ENCODE measurements around the gene WDR1.

WDR1 gene

DNA sequence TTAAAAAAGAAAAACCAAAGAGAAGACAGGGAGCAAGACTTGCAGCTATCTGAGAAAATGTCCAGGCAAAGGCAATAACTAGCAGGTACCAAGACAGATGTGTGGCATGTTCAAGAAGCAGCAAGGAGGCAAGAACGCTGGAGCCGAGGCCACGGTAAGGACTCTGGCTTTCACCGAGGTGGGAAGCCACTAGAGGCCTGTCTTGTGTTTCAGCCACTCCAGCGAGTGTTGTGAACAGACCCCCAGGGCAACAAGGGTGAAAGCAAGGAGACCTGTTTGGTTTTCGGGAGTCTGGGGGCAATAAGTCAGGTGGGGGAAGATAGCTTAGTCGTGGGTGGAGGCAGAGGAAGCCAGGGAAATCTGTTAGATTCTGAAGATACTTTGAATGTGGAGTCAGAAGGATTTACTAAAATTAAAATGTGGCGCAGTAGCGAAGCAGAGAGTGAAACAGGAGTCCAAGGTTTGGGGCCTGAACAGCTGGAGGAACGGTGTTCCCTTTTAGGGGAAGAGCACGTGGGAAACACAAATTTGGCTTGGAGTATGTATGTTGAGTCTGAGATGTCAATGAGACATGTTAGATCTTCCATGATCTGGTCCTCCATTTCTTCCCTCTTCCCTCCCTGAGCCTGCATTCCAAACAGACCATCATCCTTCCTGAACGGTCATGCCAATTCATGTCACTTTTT is 3.1 kb downstream of the WDR1 start:
- DNase-seq = no peak

DNA sequence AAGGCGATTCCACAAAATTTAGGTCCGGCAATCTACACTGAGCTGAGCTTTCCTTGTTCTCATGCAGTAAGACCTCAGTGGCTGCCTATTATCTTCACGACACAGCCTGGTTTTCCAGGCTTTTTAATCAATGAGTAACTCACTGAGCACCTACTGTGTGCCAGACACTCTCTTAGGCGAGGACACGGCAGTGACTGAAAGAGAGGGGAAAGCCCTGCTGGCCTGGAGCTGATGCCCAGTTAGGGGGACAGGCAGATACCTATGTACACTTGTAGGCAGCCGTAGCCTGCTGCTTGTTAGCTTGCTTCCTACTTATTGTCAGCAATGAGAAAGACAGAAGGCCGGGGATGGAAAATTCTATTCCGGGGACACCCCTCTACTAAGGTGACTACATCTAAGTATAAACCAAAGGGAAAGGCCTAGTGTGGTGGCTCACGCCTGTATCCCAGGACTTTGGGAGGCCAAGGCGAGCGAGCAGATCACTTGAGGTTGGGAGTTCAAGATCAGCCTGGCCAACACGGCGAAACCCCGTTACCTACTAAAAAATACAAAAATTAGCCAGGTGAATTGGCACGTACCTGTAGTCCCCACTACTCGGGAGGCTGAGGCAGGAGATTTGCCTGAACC is 3.8 kb downstream of the WDR1 start:
- no peak for DNase-seq

DNA sequence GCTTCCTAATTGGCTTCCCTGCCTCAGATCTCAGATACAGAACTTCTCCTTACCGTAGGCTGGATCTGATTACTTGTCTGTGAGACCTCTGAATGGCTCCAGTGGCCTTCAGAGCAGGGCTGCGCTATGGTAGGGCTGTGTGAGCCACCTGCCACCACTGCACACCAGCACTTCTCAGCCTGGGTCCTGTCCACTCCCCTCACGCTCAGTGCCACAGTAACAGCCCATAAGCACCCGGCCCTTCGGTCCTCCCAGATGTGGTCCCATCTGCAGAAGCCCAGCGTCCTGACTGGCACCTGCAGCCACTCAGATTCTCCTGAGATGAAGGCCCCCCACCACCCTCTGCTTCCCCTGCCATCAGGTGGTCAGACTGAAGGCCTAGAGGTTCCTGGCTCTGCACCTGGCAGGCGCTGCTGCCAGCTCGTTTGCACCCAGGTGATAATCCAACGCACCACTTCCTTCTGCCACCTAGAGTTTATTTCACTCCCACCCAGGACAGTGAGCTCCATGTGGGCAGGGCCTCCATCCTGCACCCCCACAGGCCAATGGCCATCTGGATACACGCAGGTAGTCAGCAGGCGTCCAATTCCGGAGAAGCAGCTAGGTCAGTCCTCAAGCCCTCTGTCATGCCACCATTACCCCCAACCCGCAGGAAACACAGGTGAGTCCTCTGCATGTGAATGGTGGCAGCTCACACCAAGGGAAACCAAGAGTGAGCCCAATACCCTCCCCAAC is 5.4 kb downstream of the WDR1 start:
- no peak for DNase-seq

DNA sequence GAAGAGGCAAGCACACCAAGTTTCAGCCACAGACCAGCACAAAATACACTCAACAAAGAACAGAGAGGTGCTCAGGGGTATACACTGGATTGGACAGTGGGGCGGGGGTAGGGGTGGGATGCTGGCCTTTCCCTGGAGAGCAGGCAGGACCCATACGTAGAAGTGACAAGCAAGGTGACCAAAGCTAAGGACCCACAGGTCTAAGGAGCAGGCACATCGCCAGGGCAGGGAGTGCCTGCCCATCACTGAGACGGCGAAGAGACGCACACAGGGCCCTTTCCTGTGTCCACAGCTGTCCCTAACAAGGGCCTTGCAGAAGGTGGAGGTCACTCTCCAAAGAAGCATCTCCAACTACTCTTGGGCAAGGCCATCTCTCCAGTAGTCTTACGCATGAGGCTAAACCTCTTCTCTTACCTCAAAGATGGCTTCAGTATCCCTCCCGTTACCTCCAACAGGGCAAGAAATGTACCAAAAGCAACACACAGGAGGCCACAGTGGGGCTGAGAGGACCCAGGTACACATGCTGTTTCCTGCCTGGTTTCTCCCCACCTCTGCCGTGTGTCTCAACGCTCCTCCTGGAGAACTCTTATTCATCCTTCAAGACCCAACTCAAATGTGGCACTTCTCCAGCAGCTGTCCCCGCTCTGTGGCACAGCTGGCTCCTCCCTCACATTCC is 6.5 kb downstream of the WDR1 start:
- DNase-seq = no peak

DNA sequence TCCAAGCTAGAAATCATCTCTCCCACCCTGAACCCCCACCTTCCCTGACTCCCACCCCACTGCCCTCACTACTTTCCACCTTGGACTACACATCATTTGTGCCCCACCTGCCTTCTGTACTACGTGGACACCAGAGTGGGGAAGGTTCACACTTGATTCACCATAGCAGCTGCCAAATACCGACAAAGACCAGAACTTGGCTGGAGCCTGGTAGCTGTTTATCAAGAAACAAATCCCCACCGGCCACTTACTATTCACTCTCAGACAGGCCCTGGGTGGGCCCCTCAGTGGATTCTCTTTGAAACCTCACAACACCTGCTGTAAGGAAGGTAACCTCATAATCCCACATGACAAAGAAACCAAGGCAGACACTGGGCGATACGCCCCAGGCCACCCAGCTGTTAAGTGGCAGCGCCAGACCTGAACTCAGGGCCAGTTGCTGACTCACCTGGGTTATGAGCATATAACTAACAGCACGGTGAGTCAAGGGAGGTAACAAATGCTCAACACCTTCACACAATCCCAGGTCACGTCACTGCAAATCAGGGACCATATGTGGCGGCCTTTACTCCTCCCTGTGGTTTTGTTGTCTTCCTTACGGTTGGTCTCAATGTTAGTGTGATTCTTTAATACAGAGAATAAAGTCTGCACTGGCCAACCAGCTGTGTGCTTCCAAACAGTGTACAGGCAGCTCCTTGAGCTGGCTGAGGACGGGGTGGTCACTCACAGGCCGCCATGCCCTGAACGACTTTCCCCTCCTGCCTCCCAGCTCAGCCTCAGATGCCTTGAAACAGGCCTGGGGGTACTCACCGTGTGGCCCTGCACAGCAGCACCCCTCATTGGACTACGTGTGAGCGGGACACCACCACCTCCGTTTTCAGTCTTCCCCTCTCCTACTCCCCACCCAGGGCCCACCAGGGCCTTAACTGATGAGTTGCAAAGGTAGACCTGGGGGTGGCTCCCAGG is 7.5 kb downstream of the WDR1 start:
- DNase-seq = no peak

DNA sequence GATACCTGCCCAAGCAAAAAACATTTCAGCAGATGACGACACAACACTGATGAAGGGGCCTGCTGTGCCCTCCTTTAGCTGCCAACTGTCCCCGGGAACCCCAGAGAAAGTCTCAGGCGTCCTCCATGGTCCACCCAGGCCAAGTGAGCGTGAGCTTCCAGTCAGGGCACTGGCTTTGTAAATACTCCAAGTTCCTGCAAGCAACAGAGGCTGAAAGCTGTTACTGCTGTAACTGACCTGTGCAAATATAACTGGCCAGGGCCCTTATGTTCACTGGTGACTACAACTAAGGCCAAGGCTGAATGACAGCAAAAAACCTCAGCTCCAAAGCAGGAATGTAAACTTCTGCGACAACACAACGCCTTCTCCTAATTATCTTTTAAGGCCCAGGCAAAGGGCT is 8.2 kb downstream of the WDR1 start:
- no peak for DNase-seq

DNA sequence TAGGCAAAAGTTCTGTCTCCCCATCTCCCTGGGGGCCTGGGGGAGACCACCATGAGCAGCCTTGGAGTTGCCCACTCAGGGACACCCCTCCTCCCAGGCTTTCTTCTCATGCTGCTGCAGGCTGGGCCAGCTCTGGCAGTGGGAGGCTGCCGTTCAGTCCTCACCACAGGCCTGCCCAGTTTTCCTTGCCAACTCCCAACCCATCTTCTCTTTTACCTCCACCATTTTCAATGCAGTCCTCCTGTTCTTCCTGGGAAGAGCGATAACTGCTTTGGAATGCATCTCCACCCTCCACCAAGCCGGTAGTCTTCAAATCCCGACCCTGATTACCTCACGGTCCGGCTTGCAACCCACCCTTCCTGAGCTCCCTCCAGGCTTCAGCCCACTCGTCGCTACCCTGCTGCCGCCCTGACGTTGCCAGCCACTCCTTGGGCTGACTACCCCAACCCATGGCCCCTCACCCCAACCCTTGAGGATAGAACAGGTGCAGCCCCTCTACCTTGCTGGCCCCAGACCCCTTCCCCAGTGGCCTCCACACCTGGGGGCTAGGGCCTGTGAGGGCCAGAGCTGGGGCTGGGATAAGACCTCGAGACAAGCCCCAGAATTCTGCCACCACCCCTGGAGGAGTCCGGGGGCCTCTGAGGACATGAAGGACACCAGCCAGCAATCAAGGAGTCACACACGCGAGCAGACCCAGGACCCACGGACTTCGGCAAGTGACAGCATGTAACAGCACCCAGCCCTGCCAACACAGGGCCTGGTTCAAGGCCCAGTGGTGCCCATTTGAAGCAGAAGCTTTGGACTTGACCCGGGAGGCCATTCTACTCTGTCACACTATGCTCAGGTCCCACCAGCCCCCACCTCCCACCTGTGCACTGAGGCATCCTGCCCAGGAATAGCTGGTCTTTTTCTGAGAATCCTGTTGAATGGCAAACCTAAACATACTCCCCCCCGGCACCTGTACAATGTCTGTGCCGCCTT is 9.2 kb downstream of the WDR1 start:
- DNase-seq = no peak

DNA sequence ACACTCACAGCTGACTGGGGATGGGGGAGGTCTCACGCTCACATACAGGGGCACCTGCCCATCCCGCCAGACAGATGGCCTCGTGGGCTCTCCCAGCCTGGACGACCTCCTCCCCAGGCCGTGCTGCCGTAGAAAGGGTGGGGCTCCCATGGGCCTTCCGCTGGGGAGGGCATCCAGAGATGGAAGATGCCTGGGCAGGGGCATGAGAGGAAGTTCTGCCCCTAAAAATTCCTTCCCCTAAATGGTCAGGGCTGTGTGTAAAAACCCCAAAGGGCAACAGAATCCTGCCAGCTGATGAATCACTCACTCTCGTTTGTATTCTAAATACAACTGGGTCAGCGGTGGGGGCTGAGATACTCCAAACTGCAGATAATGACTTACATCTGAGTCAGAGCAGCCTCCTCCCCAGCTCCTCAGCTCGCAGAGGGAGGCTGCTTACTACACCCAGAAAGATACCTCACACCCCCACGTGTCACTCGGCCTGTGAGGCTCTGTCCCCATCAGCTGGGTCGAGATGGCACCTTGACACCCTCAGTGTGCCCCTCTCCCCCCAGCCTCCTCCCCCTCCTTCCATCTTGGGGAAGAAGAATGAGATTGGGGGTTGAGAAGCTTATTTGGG is 10.1 kb downstream of the WDR1 start:
- peak; percentile 76 for DNase-seq

DNA sequence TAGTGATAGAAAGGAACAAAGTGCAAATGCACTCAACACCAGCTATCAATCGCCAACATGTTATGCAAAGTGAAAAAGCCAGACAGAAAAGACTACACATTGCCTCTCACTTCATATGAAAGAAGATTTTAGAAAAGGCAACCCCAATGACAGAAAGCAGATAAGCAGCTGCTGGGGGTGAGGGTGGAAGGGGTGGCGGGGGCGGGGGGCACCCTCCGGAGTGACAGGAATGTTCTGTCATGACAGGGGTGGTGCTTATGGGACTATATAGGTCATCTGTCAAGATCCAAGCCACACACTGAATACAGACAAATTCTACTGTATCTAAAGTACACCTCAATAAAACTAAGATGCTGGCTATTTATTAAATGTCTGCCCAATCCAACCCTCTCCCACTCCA is 10.7 kb downstream of the WDR1 start:
- DNase-seq = no peak

DNA sequence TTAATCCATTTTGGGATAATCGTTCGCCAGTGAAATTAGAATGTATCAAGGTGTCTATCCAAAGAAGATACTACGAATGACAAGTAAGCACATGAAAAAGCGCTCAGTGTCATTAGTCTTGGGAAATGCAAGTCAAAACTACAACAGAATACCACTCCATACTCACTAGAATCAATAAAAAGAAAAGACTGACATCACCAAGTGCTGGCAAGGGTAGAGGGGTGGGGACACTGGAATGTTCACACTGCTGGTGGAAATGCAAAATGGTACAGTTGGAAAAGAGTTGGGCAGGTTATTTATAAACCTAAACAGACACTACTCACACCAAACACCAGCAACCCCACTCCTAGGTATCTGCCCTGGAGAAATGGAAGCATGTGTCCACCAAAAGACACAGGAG is 11.2 kb downstream of the WDR1 start:
- no peak for DNase-seq

DNA sequence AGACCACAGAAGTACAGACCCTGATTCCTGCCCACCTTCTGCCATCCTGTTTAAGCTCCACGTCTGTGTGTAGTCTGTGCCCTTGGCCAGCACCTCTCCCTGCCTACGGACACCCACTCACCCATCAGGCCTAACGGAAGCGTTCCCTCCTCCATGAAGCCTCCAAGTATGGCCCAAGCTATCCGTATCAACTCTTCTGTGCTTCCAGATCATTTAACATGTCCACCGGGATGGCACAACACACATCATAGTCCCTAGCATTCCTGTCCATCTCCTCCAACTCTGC is 11.7 kb downstream of the WDR1 start:
- DNase-seq = no peak

DNA sequence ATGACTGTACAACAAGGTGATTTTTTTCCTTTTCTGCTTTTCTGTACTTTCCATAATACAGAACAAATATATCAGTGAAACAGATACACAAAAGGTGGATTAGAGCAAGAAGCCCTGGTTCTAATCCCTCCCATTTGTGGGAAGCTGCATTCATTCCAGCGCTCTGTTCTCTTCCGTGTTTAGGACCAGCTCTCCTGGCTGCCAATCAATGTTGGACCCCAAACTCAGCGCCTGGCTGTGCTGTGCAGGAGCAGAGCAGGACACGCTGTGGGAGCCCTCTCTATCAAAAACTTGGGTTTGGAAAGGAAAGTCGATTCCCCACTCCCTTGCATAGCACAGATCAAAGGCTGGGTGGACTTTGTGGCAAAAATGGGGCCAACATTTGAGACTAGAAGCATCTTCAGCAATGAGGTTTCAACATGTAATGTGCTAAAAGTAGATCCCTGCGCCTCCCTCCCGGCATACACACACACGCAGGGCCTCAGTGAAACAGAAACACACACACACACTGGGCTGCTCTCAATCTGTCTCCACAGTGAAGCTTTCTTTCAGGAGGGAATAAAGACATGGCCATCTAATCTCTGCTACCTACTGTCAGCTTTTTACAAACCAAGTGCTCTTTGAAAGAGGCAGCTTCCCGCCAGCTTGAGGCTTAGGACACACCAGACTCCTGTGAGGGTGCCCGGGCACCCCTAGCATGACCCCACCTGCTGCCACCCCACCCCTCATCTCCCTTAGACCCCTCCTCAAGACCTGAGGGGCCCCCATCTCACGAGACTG is 12.2 kb downstream of the WDR1 start:
- no peak for DNase-seq

DNA sequence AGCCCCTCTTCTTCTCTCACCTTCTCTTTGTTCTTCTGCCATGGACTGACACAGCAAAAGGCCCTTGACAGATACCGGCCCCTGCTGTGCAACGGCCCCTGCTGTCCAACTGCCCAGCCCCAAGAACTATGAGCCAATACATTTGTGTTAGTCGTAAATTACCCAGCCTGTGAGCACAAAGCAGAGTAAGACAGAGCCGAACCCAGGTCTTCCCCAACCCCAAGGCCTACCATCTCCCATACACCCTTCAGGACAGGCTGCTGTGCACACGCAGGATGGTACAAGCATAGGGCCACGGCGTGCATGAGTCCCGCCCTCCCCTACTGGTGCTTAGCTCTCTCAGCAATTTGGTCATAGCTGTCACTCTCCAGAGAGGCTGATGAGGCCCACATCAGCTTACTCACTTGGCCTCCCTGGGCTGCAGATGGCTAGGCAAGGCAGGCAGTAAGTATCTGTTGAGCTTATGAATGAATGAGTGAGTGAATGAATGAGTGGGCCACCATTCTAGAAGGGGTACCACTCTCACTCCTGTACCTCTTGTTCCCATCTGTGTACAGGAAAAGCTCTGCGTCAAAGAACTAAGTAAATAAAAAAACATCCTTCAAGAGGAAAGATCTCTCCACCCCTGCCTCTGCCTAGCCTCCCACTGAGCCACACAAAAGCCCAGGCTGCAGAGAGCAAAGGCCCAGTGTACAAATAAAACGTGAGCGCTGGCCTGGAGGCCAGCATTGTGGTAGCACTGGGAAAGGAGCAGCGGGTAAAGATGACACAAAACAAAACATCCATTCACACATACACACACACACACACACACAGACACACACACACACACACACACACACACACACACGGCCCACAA is 13.9 kb downstream of the WDR1 start:
- no peak for DNase-seq

DNA sequence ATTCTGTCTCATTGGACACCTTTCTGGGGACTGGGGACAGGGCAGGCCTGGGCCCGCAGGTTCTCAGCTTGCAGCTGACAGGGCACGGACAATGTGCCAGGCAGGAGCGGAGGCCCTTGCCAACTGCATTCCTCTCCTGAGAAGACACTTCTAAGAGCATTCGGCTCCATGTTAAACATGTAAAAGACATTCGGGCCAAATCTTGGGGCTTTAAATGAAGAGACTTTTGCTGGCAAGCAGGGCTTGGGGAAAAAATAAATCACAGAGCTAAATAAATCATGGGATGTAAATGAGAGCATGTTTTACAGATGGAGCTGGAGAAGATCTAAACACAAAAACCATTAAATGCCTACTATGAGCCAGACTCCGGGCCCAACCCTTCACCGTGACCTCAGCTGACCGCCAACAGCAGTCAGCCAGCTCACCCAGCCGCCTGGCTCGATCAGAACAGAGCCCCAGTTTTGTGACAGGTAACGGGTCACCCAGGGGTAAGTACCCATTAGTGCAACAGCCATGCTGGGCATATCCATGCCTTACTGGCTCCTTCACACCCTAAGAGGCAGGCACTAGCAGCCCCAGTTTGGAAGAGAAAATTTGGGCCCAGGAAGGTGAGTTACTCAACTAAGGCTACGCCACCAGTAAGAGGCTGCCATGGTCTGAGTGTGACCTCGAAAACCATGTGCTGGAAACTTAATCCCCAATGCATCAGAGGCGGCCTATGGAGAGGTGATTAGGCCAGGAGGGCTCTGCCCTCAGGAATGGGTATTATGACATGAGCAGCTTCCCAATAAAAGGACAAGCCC is 14.7 kb downstream of the WDR1 start:
- no peak for DNase-seq

DNA sequence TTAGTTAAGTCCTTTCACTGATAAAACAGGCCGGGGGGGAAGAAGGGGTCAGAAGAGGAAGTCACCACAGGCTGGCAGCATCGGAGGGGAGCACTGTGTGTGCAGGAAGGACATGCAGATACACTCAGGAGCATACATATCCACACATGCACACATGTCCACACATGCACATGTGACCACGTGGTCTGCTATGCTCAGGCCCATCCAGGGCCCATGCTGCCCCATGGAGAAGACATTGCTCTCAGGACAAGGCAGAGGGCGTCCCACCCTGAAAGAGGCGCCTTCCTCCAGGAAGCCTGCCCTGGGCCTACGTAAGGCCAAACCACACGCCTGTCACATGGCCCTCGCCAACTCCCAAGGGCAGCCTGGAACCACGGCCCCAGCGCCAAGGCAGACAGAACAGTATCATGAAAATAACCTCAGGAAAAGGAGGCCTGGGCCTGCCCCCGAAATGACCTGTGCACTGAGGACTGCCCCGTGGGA is 15.8 kb downstream of the WDR1 start:
- DNase-seq = no peak

DNA sequence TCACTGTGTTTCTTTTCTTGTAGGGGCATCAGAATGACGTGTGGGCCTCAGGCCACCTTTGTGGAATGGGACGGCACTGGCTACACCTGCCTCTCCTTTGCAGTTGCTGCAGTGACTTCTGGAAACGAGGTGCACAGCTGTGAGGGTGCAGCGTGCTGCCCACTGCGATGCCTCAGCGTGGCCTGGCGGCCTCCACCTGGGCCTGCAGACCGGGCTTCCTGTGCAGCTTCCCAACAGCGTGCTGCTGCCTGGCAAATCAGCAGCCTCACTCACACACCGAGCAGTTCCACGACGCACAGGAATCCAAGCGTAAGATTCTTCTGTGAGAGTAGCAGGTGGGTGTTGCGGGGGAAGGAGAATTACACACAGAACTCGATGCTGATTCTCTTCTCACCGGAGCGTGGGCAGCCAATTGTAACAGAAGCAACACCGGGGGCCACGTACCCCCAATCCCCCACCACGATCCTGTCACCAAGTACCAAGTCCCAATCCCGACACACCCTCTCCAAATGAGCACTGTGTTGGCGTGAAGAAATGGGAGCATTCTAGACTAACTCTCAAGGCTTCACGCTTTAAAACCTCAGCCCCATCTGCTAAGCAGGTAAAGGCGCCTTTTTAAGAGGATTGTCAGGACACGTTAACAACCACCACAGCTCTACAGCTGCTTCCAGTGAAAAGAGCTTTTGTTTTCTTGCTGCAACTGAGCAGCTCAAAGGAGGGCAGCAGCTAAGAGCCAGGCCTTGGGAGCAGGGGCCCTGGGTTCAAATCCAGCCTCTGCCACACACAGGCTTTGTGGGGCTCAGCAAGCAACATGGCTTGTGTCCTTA is 16.9 kb downstream of the WDR1 start:
- DNase-seq = no peak

DNA sequence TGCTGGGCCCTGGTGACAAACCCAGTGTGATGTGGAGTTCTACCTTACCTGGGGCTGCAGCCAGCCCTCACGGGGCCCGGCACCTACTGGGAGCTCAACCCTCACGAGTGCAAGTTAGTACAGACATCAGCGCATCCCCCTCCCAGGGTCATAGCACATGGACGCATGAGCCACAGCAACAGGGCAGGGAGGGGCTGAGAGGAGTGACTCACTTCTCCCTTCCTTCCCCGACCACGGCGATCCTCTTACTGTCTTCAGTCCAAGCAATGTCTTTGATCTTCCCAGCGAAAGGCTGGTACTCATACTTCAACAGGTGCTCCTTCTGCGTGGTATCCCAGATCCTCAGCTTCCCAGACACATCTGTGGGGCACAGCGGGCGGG is 17.8 kb downstream of the WDR1 start:
- DNase-seq = no peak
